IMR-90 (cell line): ENCODE data around the gene ARHGAP21. TPM values are rescaled to one million over a fixed set of nuclear protein-coding genes. Genes with fewer than 3 reads are reported as not detected.

Experiments used
- ATAC-seq: fragments of 200-7000 bp; cut with Tn5 transposase; 2 replicates; pipeline ENCODE4 v1.9.1; 2020; ENCODE audit warnings: low read depth, mild to moderate bottlenecking, moderate library complexity
- BruUV-seq: library from RNA; stranded (reverse); fragments of 400-500 nt; replicated peaks from 2 replicates; lab custom pipeline; 2021; lab: Mats Ljungman, UMichigan
- CTCF ChIA-PET: fragments of 300-600 bp; formaldehyde crosslinking; extraction: SDS; loops from one replicate; lab custom pipeline; 2021; ENCODE audit warnings: antibody characterized with exemption; lab: Yijun Ruan, JAX
- POLR2A ChIA-PET: fragments of 300-600 bp; sonication (Branson Sonifier 250); formaldehyde crosslinking; loops from one replicate; lab custom pipeline; 2022; ENCODE audit warnings: antibody characterized with exemption; ENCODE audit not compliant: unreplicated experiment; lab: Charles Lee
- DNase-seq: peaks from one replicate; pipeline ENCODE4 v3.0.0; 2013
- H2AFZ ChIP-seq: replicated peaks from 2 replicates; pipeline ENCODE3; 2013; ENCODE audit warnings: low read length, mild to moderate bottlenecking; ENCODE audit not compliant: poor library complexity
- H2AK5ac ChIP-seq: 2 replicates; pipeline ENCODE4 v1.6.1; 2013; ENCODE audit warnings: low read depth, low read length, inconsistent platforms
- H2AK9ac ChIP-seq: replicated peaks from 2 replicates; pipeline ENCODE3; 2013; ENCODE audit warnings: mild to moderate bottlenecking, low read depth, low read length, moderate library complexity; ENCODE audit not compliant: poor library complexity
- H2BK120ac ChIP-seq: 2 replicates; pipeline ENCODE4 v1.6.1; 2013; ENCODE audit warnings: low read depth, low read length, inconsistent platforms
- H2BK15ac ChIP-seq: 3 replicates; pipeline ENCODE4 v1.6.1; 2013; ENCODE audit warnings: low read depth, low read length, inconsistent platforms
- H2BK20ac ChIP-seq: 2 replicates; pipeline ENCODE4 v1.6.1; 2013; ENCODE audit warnings: low read depth, mild to moderate bottlenecking, inconsistent platforms, low read length, moderate library complexity
- H2BK5ac ChIP-seq: 2 replicates; pipeline ENCODE4 v1.6.1; 2013; ENCODE audit warnings: mild to moderate bottlenecking, low read depth, low read length, inconsistent platforms; ENCODE audit not compliant: poor library complexity, severe bottlenecking
- H3K14ac ChIP-seq: replicated peaks from 2 replicates; pipeline ENCODE4 v1.6.1; 2013; ENCODE audit warnings: low read depth, low read length, inconsistent platforms
- H3K18ac ChIP-seq: 2 replicates; pipeline ENCODE4 v1.6.1; 2013; ENCODE audit warnings: low read depth, low read length, control low read depth
- H3K23ac ChIP-seq: 2 replicates; pipeline ENCODE4 v1.6.1; 2013; ENCODE audit warnings: low read depth, low read length, inconsistent platforms
- H3K27ac ChIP-seq: 2 replicates; pipeline ENCODE4 v1.5.1; 2013; ENCODE audit warnings: mild to moderate bottlenecking, control low read depth, low read length; ENCODE audit not compliant: insufficient read depth
- H3K27me3 ChIP-seq: 2 replicates; pipeline ENCODE4 v1.6.1; 2013; ENCODE audit warnings: low read length; ENCODE audit not compliant: control insufficient read depth, insufficient read depth
- H3K36me3 ChIP-seq: 2 replicates; pipeline ENCODE4 v1.6.1; 2013; ENCODE audit warnings: low read length, mixed read lengths; ENCODE audit not compliant: control insufficient read depth, insufficient read depth
- H3K4ac ChIP-seq: 2 replicates; pipeline ENCODE4 v1.6.1; 2013; ENCODE audit warnings: low read depth, low read length, inconsistent platforms
- H3K4me1 ChIP-seq: 2 replicates; pipeline ENCODE4 v1.6.1; 2013; ENCODE audit warnings: low read length, mixed read lengths; ENCODE audit not compliant: control insufficient read depth, insufficient read depth
- H3K4me2 ChIP-seq: 2 replicates; pipeline ENCODE4 v1.6.1; 2013; ENCODE audit warnings: low read depth, mild to moderate bottlenecking, control low read depth, low read length, moderate library complexity
- H3K4me3 ChIP-seq: 2 replicates; pipeline ENCODE4 v1.5.1; 2013; ENCODE audit warnings: low read depth, mild to moderate bottlenecking, control low read depth, low read length, moderate library complexity; ENCODE audit not compliant: insufficient read depth
- H3K56ac ChIP-seq: 2 replicates; pipeline ENCODE4 v1.6.1; 2013; ENCODE audit warnings: low read length, inconsistent platforms; ENCODE audit not compliant: insufficient read depth; ENCODE audit errors: extremely low read depth
- H3K79me1 ChIP-seq, 2 experiments: 2 replicates each; pipeline ENCODE4 v1.6.1; 2013; ENCODE audit warnings: low read length in 2 of 2, inconsistent platforms in 1 of 2, low read depth in 1 of 2
- H3K9ac ChIP-seq: 2 replicates; pipeline ENCODE4 v1.6.1; 2013; ENCODE audit warnings: low read depth, low read length, control low read depth
- H3K9me1 ChIP-seq: 2 replicates; pipeline ENCODE4 v1.6.1; 2013; ENCODE audit warnings: low read length, inconsistent platforms; ENCODE audit not compliant: insufficient read depth
- H3K9me3 ChIP-seq: 2 replicates; pipeline ENCODE4 v1.6.1; 2013; ENCODE audit warnings: low read length; ENCODE audit not compliant: control insufficient read depth, insufficient read depth
- H4K20me1 ChIP-seq: 2 replicates; pipeline ENCODE4 v1.6.1; 2013; ENCODE audit warnings: low read length, inconsistent platforms; ENCODE audit not compliant: insufficient read depth
- H4K5ac ChIP-seq: 2 replicates; pipeline ENCODE4 v1.6.1; 2013; ENCODE audit warnings: mild to moderate bottlenecking, low read depth, low read length, control low read depth
- H4K8ac ChIP-seq, 2 experiments: 2 replicates each; pipeline ENCODE4 v1.6.1; 2013; ENCODE audit warnings: low read depth in 2 of 2, low read length in 2 of 2, control low read depth in 1 of 2, inconsistent platforms in 1 of 2
- H4K91ac ChIP-seq: 2 replicates; pipeline ENCODE4 v1.6.1; 2013; ENCODE audit warnings: low read depth, low read length, inconsistent platforms; ENCODE audit not compliant: insufficient read depth
- CEBPB ChIP-seq: IDR thresholded peaks from 2 replicates; pipeline ENCODE4 v1.6.1; 2012; ENCODE audit warnings: low read depth, low read length, improper control_type of control experiment
- CHD1 ChIP-seq: IDR thresholded peaks from 2 replicates; pipeline ENCODE4 v1.6.1; 2012; ENCODE audit warnings: low read depth, low read length, improper control_type of control experiment
- MAFK ChIP-seq: IDR thresholded peaks from 2 replicates; pipeline ENCODE4 v1.6.1; 2012; ENCODE audit warnings: low read depth, low read length, improper control_type of control experiment
- MAZ ChIP-seq: IDR thresholded peaks from 2 replicates; pipeline ENCODE4 v1.6.1; 2012; ENCODE audit warnings: low read depth, mild to moderate bottlenecking, low read length, improper control_type of control experiment, moderate library complexity, borderline replicate concordance
- POLR2A ChIP-seq: IDR thresholded peaks from 2 replicates; pipeline ENCODE4 v1.6.1; 2012; ENCODE audit warnings: mild to moderate bottlenecking, low read depth, low read length
- RAD21 ChIP-seq: IDR thresholded peaks from 2 replicates; pipeline ENCODE4 v1.6.1; 2012; ENCODE audit warnings: low read length, improper control_type of control experiment
- RCOR1 ChIP-seq: IDR thresholded peaks from 2 replicates; pipeline ENCODE4 v1.6.1; 2012; ENCODE audit warnings: mild to moderate bottlenecking, low read length, improper control_type of control experiment; ENCODE audit not compliant: insufficient replicate concordance
- RFX5 ChIP-seq: IDR thresholded peaks from 2 replicates; pipeline ENCODE4 v1.8.0; 2012; ENCODE audit warnings: low read depth, mild to moderate bottlenecking, low read length, moderate library complexity
- WGBS, 2 experiments: methylation state at CpG; one replicate each; pipeline versions ENCODE4 v1.1.5 to v1.1.7; 2013; ENCODE audit warnings: missing lambda C conversion rate in 2 of 2; ENCODE audit not compliant: insufficient read length in 1 of 2; ENCODE audit errors: extremely low coverage in 2 of 2; 5-methylcytosine and 5-hydroxymethylcytosine counted together
- dilution Hi-C: fragments of 300-500 bp; cut with HindIII; formaldehyde crosslinking; loops from one replicate; pipeline ENCODE4 v1.14.3; 2018; ENCODE audit warnings: low sequenced_read_pairs; ENCODE audit not compliant: unreplicated experiment
- in situ Hi-C: fragments of 300-500 bp; cut with MboI; formaldehyde crosslinking; loops from 3 replicates; pipeline ENCODE4 v1.14.3; 2019; ENCODE audit warnings: low sequenced_read_pairs, inconsistent platforms, mixed read lengths
- intact Hi-C: fragments of 100-400 bp; cut with micrococcal nuclease; formaldehyde crosslinking; loops from 2 replicates; pipeline ENCODE4 v1.10.0; 2022
- polyA plus RNA-seq, 3 experiments: library from polyadenylated mRNA; depleted of rRNA; stranded (reverse); fragments of >200 nt; gene quantifications; 2 replicates each; pipeline ENCODE4 v1.2.3, GENCODE V29; 2012; ENCODE audit warnings: low replicate concordance in 1 of 3
- total RNA-seq: library from RNA; depleted of rRNA; stranded (reverse); fragments of >200 nt; gene quantifications from 2 replicates; pipeline ENCODE4 v1.2.3, GENCODE V29; 2012

ARHGAP21 gene
- total and polyA plus RNA-seq, 2 of the 4 experiments (the other 2 are of a cell fraction): 43.3 to 94.3 TPM

DNA sequence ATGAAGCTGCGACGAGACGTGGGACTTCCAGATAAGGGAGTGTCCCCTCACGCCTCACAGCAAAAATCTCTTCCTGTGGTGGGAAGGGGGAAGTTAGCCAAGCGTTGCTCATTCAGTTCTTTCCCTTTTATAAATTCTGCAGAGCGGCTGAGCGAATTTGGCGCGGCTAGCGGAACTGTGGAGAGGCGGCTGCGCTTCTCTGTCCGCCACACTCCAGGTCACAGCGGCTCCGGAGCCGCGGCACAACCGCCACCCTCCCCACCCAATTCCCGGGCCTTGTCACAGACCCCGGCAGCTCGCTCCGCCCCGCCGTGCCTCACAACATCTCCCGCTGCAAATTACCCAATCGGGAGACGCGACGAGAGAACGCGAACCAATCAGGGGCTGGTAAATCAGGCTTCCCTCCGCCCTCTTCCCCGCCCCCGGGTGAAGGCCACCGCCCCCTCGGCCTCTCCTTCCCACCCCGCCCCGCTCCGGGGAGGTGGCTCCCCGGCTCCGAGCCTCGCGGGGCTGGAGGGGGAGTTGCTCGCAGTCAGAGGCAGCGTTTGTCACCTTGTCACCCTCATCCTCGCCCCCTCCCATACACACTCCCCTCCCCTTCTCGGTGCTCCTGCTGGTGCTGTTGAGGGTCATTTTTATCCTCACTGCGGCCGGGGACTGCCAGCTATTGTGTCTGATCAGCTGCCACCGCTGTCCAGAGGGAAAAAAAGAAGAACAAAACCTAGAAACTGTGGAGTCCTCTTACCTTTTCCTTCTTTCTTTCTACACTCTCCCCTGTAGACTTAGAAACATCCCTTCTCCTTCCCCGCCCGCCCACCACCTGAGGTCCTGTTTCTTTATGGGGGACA lies 918 bp upstream of the ARHGAP21 start:
- peak overlapping the region; percentile 94 for H3K4me2 ChIP-seq
- H3K9ac ChIP-seq: peak overlapping the region; percentile 89
- intact Hi-C loops: loop anchor here (1.0 to 2.0 kb wide), 5 partner anchors 20 to 292 kb away; partner anchors contain the start of genes ENKUR, PRTFDC1 and THNSL1
- dilution Hi-C loops: no loop called here
- DNase-seq: peak; percentile 96
- H2BK15ac ChIP-seq: peak overlapping the region; percentile 59; the same call in 2 of the 3 replicates
- peak overlapping the region; percentile 67; the same call in 1 of the 2 replicates for H2BK120ac ChIP-seq
- no peaks in the 10 kb centered on the region for H3K9me1 ChIP-seq
- H3K9me3 ChIP-seq: no peaks in the 10 kb centered on the region
- peaks cover 6% of the 10 kb centered on the region for H3K36me3 ChIP-seq
- TF ChIP-seq CHD1 (no peak), RFX5 (no peak), RCOR1 (no peak), POLR2A (peak; percentile 76; the same call in 1 of the 2 replicates), MAZ (peak; percentile 75; the same call in 1 of the 2 replicates), CEBPB (peak; percentile 74), MAFK (no peak), RAD21 (0 out of 2 replicates have a peak, but pooled peaks have one; percentile 7)
- peak overlapping the region; percentile 74 for H3K18ac ChIP-seq
- peak overlapping the region; percentile 50 for H4K5ac ChIP-seq
- peak overlapping the region; percentile 72 for H3K4me3 ChIP-seq
- in situ Hi-C loops: loop anchor here (25.0 kb wide), 1 partner anchor 238 kb away; the partner anchor contains the start of gene PRTFDC1
- H2AK9ac ChIP-seq: peak overlapping the region; percentile 94
- peak overlapping the region; percentile 88 for H3K4ac ChIP-seq
- no peaks in the 10 kb centered on the region for H3K4me1 ChIP-seq
- H3K79me1 ChIP-seq: peaks cover 0 to 11% of the 10 kb centered on the region in 2 experiments; a peak in 1 of 4 replicates
- peaks cover 16% of the 10 kb centered on the region for H4K20me1 ChIP-seq
- ATAC-seq: peak; percentile 80
- peak overlapping the region; percentile 95 for H2AFZ ChIP-seq
- H3K56ac ChIP-seq: peak overlapping the region; percentile 37
- peak overlapping the region; percentile 68 for H2BK20ac ChIP-seq
- H3K14ac ChIP-seq: peak overlapping the region; percentile 98
- H4K8ac ChIP-seq: peak overlapping the region; percentile 33 to 85; a peak in 3 of 4 replicates
- peak overlapping the region; percentile 85 for H4K91ac ChIP-seq
- BruUV-seq: no TSS peak
- H3K27ac ChIP-seq: peak overlapping the region; percentile 78
- 0% methylated on average over 9 of the region's 52 CpGs; no CpG with 5 or more reads in 1 of the 2 experiments for WGBS, 2 experiments
- peak overlapping the region; percentile 75 for H2BK5ac ChIP-seq
- POLR2A ChIA-PET: no interaction called here
- H2AK5ac ChIP-seq: peak overlapping the region; percentile 67
- CTCF ChIA-PET: interaction anchor here (0.6 to 1.0 kb wide), 2 partner anchors 61 to 357 kb away, joined by 3 to 4 read pairs; no protein-coding TSS in a partner anchor
- H3K23ac ChIP-seq: peak overlapping the region; percentile 94
- H3K27me3 ChIP-seq: no peaks in the 10 kb centered on the region
